ENCODE measurements around the gene ZNF462. TPM values are rescaled to one million over a fixed set of nuclear protein-coding genes. Genes with fewer than 3 reads are reported as not detected.

Gene ZNF462
- total RNA-seq, 1 donor from 2014 or later, result 28.5 TPM

DNA sequence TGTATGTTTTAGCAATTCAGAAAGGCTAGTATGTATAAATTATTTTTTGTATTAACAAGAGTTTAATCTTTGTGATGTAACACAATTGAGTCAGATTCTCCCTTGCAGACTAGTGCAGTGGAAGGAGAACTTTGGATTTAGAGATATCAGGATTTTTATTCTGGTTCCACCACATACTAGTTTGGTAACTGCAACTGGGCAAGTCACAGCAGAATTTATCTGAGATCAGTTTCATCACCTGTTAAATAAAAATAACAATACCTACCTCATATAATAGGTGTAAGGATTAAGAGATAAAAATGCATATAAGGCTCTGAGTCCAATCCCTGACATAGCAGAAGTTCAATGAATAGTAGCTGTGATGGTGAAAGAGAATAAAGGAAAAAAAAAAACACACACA lies 34.0 kb upstream of the ZNF462 start:
- Histone ChIP-seq H3K9me3 (no peaks in the 10 kb centered on the region), H3K4me3 (no peak overlapping the region), H3K27ac (no peak overlapping the region), H3K4me1 (peaks cover 9% of the 10 kb centered on the region), H3K36me3 (no peaks in the 10 kb centered on the region), H3K27me3 (no peaks in the 10 kb centered on the region)
- DNase-seq (ENCODE audit: extremely low spot score in 2 of 2), result no peak
- intact Hi-C loops (cut with DNase I), result no loop called here
- TF ChIP-seq POLR2A (IDR thresholded peaks at IDR 0.05) (no peak), CTCF (IDR thresholded peaks at IDR 0.05) (no peak), POLR2AphosphoS5 (IDR thresholded peaks at IDR 0.05; ENCODE audit: insufficient read depth in 1 of 2, low read depth in 1 of 2) (no peak)

DNA sequence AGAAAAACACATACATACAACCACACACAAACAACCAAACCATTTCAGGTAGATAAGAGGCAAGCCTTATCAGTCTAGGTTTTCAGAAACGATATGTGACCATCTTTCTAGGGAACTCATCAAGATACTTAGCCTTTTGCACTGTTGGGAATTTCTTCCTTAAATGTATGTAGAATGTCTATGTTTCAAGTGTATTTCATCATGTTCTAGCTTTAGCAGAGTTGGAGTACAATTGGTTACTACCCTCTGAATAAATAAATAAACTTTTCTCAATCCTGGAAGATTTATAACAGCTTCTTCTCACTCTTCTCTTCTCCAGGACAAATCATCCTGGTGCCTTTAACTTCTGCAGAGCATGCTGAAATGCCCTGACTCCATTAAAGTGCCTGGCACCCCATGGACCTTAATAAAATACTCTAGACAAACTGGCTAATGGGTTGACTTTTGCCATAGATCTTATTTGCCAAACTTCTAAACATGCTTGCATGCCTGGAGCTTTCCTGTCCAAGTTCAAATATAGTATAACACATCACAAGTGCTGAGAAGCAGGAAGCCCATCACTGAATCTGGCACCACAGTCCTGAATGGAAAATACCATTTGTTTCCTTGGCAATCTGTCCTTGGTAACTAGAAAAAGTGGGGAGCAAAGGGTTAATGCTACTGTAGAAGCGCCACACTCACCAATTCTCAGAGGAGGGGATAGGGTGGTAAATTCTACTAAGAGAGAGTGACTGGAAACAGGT lies 33.1 kb upstream of the ZNF462 start:
- intact Hi-C loops (cut with DNase I), result no loop called here
- Histone ChIP-seq H3K27me3 (no peaks in the 10 kb centered on the region), H3K4me1 (peaks cover 9% of the 10 kb centered on the region), H3K36me3 (no peaks in the 10 kb centered on the region), H3K9me3 (no peaks in the 10 kb centered on the region), H3K4me3 (no peak overlapping the region), H3K27ac (peak overlapping the region; percentile 33)
- TF ChIP-seq POLR2A (IDR thresholded peaks at IDR 0.05) (no peak), CTCF (IDR thresholded peaks at IDR 0.05) (no peak), POLR2AphosphoS5 (IDR thresholded peaks at IDR 0.05; ENCODE audit: insufficient read depth in 1 of 2, low read depth in 1 of 2) (no peak)
- no peak for DNase-seq (ENCODE audit: extremely low spot score in 2 of 2)

DNA sequence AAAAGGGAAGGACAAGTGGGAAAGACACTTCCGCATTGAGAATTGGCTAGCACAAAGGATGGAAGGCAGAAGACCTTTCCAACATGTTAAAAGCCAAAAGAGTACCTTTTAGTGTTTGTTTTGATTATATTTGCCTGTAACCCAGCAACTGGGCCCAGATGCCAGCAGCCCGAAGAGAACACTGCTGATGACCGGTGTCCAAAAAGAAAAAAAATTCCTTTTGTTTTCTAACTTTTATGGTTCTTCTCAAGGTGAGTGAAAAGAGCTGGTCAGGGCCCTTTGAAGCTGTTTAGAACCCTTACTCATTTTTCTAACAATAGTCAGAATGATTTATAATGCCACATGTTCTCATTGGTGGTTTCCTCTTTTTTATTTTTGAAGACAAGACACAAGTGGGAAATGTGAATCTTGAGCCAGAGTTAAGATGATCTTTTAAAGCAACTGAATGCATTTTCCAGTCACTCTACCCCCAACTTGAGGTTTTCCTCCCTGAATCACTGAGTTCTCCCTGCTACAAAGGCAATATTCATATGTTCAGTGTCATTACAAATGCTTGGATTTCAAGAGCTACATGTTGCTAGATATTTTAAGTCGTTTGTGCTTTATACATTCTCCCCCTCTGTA lies 32.3 kb upstream of the ZNF462 start:
- intact Hi-C loops (cut with DNase I), result no loop called here
- H3K4me1 ChIP-seq, result peaks cover 9% of the 10 kb centered on the region
- no peak for DNase-seq (ENCODE audit: extremely low spot score in 2 of 2)
- H3K4me3 ChIP-seq, result no peak overlapping the region
- no peaks in the 10 kb centered on the region for H3K36me3 ChIP-seq
- TF ChIP-seq POLR2A (IDR thresholded peaks at IDR 0.05) (no peak), POLR2AphosphoS5 (IDR thresholded peaks at IDR 0.05; ENCODE audit: insufficient read depth in 1 of 2, low read depth in 1 of 2) (peak in 1 of 2 donors; percentile 24)
- H3K27me3 ChIP-seq, result no peaks in the 10 kb centered on the region
- H3K27ac ChIP-seq, result peak overlapping the region; percentile 33
- H3K9me3 ChIP-seq, result no peaks in the 10 kb centered on the region

- Histone ChIP-seq H3K27ac (no peak overlapping the region), H3K27me3 (no peaks in the 10 kb centered on the region), H3K9me3 (no peaks in the 10 kb centered on the region), H3K4me1 (peaks cover 9% of the 10 kb centered on the region), H3K36me3 (no peaks in the 10 kb centered on the region), H3K4me3 (no peak overlapping the region)
- DNase-seq (ENCODE audit: extremely low spot score in 2 of 2), result no peak
- TF ChIP-seq CTCF (IDR thresholded peaks at IDR 0.05) (no peak), POLR2AphosphoS5 (IDR thresholded peaks at IDR 0.05; ENCODE audit: insufficient read depth in 1 of 2, low read depth in 1 of 2) (no peak), POLR2A (IDR thresholded peaks at IDR 0.05) (no peak)
- intact Hi-C loops (cut with DNase I), result no loop called here
These were observed 28.1 kb upstream of the ZNF462 start for GRCh38 chr9:106834888-106835287.

DNA sequence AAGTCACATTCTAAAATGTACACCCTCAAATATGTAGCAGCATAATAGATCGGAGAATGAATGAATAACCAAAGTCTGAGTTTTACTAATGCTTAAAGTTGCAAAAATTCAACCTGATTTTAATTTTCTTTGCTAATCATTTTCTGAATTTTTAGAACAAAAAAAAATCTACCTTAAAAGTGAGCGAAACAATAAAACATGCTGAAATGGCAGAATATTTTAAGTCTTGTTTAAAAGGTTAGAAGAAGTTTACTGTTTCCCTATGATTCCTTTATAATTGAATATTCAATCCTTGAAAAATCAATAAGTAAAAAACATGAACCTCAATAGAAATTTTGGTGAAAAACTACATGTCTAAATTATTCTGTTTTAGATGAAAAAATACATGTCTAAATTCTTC lies 27.1 kb upstream of the ZNF462 start:
- Histone ChIP-seq H3K4me1 (peaks cover 1% of the 10 kb centered on the region), H3K36me3 (no peaks in the 10 kb centered on the region), H3K27me3 (no peaks in the 10 kb centered on the region), H3K27ac (no peak overlapping the region), H3K9me3 (no peaks in the 10 kb centered on the region), H3K4me3 (no peak overlapping the region)
- no peak for DNase-seq (ENCODE audit: extremely low spot score in 2 of 2)
- intact Hi-C loops (cut with DNase I), result no loop called here
- TF ChIP-seq CTCF (IDR thresholded peaks at IDR 0.05) (no peak), POLR2A (IDR thresholded peaks at IDR 0.05) (no peak), POLR2AphosphoS5 (IDR thresholded peaks at IDR 0.05; ENCODE audit: insufficient read depth in 1 of 2, low read depth in 1 of 2) (no peak)

Data from vagina (tissue), 2 donors.